HG03103 (cell line): ENCODE results near the gene CARD9.

Experiments
- ATAC-seq: cut with Tn5 transposase; IDR thresholded peaks from one replicate; pipeline ENCODE4 v1.9.1; 2021; ENCODE audit warnings: low read depth; ENCODE audit not compliant: unreplicated experiment

Gene CARD9

DNA sequence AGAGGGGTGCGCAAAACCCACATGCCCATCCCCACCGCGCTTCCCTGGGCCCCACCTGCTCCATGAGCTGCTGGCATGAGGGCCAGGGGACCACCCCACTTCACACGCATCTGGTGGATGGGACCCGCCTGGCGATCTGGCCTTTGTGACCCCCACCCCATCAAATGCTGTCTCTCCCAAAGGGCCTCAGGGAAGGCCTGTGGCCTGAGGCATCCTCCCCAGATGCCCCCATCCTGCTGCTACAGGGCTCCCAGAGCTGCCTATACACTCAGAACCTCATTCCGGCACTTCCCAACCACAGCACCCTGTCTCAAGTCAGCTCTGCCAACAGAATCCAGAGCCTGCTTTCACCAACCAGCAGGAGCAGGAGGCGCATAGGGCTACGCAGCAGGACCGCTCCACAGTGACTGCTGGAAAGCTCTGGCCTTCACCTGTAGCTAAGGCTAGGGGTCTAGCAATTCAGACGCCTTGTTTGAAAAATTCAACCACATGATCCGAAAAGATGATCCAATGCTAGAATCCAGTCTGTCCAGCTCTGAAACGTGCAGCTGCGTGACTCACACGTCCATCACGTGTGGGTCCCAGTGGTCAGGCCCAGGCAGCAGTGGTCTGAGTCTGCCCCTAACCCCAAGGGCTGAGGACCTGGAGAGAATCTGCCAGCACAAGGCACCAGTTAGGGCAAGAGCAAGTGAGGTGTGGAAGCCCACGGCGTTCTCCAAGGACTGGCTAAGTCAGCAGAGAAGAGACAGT, 27.9 kb upstream of the CARD9 start:
- ATAC-seq = no peak

DNA sequence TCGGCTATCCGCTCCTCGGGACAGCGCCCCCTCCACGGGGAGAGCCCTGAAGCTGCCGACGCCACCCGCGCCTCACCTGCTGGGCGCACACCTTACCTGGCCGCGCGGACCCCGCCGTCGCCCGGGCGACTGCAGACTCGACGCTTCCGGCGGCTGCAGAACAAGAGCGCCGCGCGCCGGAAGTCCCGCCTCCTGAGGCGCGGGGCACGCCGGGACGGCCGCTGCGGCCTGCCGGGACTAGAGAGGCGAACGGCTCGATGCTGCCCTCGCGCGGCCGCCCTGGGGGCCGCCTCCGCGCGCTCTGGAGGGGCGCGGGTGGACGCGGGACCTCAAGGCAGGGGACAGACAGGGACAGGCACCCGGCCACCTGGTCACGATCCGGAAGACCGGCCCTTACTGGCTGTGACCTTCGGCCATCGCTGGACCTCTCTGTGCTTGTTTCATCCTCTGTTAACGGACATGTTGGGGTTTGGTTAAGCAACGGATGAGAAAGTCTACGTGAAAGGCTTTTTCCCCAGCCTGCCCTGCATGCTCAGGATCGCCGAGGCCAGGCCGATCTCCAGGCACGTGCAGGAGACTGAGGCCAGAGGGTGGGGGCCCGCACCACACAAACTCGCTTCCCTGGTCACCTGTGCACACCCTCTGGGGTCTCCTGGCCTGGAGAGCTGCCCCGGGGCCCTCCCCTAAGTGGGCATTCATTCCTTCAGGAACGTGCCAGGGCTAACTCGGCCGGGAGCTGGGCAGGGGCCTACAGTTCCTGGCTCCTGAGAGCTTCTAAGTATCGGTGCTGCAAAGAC, 26.8 kb upstream of the CARD9 start, which contains the start of gene SNAPC4:
Gene SNAPC4 (minus strand): TSS at position 133 of the 797 bp plus-strand sequence. CDS start 1,742 bp downstream, outside the sequence.
- peak; percentile 56 for ATAC-seq

DNA sequence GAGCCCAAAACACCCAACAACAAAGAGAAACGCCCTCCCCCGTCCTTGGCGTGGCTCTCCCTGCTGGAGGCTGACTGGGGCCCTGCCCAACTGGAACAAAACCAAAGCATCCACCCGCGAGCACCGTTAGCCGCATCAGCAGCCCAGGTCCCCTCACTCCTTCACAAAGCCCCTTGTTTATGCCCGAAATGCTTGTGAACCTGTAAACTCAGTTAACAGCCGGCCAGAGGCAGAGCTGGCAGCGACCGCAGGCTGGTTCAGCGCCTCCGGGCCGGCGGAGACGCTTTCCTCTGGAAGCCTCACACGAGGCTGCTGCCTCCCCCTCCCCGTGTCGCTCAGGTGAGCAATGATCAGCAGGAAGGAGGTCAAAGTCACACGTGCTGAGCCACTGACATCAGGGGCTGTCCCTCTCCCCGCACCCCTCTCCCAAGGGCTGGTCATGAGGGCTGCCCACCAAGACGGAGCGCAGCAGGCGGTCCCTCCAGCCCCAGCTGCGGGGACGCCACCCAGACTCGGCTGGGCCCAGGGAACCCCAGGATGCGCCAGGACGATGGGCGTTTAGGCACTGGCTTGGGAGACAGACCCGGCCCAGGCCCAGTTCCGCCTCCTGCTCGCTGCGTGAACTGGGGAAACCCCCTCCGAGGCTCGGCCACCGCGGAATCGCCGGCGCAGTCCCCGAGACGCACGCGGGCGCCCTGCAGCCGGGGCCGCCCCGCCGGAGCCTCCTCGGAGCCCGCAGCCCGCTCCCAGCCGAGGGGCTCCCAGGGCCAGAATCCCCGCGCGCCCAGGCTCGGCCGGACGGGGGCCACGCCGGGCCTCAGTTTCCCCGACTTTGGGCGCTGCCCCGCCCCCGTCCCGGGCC, 25.9 kb upstream of the CARD9 start:
- peak; percentile 15 for ATAC-seq

GRCh38 chr9:136398286-136398685, 24.8 kb upstream of the CARD9 start:
- ATAC-seq = no peak

GRCh38 chr9:136397643-136398042, 24.2 kb upstream of the CARD9 start:
- no peak for ATAC-seq

DNA sequence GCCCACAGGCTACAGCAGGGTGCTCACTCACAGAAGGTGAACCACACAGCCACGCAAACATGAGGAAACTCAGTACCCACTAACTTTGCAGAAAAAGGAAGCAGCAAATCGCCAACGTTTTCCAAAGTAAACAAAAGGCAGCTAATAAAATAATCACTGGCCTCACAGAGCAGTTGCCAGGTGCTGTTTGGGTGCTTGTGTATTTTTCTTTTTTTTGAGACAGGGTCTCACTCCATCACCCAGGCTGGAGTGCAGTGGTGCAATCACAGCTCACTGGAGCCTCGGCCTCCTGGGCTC, 22.7 kb upstream of the CARD9 start:
- no peak for ATAC-seq

GRCh38 chr9:136395345-136396218, 22.1 kb upstream of the CARD9 start:
- ATAC-seq = no peak

DNA sequence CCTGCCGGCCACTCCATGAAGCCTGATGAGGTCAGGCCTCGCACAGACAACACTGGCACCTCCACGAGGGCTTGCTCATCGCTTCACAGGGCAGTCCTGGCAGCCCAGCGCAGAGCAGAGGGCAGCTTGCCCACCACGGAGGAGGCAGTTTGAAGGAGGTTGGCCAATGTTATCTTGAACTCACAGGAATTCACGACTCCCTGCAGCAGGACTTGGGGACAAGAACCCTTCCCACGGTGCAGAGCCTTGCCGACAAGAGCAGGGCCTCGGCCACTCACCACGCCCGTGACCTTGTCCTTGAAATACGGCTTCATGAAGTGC, 21.5 kb upstream of the CARD9 start:
- no peak for ATAC-seq

- ATAC-seq = no peak
Measured at GRCh38 chr9:136394312-136395019, 21.0 kb upstream of the CARD9 start.

DNA sequence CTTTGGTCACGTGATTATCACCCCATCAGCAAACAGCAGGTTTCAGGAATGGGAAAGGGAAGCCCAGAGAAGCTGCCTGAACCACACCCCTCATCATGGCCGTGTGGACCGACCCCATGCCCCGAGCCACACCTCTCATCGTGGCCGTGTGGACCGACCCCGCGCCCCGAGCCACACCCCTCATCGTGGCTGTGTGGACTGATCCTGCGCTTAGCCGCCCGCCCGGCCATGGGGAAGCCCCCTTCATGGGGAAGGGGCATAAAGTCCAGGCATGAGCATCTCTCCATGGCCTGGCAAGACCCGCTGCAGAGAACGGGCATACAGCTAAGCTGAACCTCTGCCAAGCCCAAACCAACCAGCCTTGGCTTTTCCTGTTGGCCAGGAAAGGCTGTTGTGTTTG, 20.1 kb upstream of the CARD9 start:
- no peak for ATAC-seq

DNA sequence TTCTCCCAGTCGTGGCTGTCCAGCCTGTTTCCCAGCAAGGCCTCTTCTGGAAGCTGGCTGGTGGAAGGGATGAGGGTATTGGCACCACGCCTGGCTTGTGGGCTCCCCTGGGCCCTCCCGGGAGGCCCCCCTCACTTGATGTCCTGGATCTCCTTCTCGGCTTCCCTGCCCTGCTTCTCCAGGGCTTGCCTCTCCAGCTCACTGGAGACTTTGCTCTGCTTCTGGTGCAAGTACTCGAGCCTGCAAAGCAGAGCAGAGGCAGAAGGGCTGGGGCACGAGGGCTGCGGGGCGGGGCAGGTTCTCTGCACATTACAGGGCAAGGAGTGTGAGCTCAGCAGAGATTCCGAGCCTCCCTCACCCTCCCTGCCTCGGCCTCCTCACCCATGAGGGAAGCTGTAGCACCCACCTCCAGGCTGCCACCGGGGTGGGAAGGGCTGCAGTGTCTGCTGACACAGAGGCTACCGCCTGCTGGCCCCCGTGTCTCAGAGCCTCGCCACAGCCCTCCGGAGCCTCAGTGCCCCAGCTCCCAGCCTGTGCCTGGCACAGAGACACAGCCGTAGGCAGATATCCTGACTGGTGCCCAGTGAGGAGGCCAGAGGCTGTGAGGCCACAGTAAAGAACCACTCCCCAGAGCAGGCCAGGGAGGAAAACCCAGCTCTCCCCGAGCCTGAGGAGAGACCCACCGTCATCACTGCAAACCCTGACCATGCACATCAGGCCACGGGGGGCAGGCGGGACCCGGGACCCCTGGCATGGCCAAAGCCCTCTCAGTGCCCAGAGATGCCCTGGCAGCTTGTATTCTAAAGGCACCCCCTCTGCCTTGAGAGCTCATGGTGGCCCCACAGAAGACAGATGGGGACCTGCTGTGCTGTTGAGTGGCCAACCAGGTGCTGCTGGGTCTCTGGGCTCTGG, 19.3 kb upstream of the CARD9 start:
- no peak for ATAC-seq

DNA sequence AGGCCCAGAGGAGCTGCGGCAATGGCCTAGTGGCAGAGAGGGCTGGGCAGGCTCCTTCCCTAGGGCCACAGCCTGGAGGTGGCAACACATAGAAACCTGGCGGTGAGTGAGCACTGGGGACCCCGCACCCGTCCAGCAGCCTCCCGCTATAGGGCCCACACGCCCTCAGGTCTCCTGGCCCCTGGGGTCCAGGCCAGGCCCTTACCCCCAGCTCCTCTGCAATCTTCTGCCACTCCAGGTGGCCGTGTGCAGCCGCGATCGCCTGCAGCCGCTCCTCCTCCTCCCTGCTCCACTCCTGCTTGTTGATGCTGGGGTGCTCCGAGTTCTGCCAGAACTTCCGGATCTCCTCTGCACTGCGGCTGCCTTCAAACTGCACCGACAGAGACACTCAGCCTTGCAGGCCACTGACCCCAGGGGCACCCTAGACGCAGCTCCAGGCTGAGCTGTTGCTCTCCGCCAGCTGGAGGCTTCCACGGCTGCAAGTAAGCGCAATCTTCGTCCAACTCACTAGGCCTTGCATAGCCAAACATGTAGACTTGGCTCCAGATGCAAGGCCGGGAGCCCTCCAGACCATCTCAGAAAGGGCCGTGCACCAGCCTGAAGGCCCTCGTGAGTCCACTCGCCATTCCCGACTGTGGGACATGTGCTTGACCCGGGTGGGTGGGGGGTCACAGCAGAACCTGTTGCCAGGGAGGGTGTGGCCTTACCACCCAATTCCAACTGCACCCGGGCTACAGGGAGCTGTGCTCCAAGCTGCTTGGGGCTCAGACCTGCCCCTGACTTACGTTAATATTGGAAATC, 18.5 kb upstream of the CARD9 start:
- ATAC-seq = no peak

DNA sequence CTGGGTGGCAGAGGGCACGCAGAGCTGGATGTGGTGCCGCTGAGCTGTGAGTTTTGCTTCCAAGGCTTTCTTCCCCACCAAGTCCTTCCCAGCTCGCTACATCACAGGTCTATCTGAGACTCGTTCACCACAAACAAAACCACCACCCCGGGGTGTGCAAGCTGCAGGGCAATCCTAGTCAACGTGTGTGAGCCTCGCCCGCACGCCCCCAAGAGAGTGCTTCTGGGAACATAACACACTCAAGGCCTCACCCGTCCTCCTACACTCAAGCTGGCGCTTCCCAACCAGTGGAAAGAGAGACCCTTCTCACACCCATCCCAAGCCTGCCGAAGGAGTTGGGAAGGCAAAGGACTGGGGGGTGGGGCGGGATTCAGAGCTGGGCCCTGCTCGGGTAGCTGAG, 15.9 kb upstream of the CARD9 start:
- ATAC-seq = no peak

DNA sequence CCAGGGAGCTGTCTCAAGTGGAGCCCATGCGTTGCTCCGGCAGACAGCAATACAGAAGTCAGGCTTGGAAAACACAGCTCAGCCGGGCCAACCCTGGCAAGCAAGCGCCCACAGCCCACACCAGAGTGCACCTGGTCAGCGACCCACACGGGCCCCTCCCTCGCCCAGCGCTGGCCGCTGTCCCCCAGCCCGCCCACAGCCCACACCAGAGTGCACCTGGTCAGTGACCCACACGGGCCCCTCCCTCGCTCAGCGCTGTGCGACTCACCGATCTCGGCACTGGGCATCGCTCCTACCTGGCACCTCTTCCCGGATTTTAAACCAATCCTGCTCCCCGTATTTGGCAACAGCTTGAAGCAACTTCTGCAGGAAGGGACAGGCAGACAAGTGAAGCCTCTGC, 13.7 kb upstream of the CARD9 start:
- no peak for ATAC-seq

DNA sequence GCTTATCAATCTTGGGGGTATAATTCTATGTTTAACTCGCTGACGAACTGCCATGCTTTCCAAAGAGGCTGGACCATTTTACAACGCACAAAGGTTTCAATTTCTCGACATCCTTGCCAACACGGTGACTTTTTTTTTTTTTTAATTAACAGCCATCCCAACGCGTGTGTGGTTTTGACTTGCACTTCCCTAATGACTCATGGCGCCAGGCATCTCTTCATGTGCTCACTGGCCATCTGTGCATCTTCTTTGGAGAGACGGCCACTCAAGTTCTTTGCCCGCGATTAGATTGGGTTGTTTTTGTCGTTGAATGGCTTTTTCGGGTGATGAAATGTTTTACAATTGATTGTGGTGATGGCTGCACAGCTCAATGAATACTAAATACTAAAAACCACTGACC, 12.5 kb upstream of the CARD9 start:
- ATAC-seq = no peak

DNA sequence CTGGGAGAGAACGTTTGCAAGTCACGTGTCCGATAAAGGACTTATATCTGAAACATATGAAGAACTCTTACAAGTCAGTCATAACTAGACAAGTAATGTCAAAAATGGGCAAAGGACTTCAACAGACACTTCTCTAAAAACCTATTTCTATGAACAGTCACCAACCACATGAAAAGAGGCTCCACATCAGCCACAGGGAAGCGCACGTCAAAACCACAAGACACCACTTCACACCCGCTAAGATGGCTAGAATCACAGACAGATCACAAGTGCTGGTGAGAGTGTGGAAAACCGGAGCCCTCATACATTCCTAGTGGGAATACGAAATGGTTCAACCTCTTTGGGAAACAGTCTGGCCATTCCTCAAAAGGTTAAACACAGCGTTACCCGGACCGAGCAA, 11.5 kb upstream of the CARD9 start:
- ATAC-seq = no peak

- no peak for ATAC-seq
Measured at GRCh38 chr9:136383436-136383835, 10.0 kb upstream of the CARD9 start.

DNA sequence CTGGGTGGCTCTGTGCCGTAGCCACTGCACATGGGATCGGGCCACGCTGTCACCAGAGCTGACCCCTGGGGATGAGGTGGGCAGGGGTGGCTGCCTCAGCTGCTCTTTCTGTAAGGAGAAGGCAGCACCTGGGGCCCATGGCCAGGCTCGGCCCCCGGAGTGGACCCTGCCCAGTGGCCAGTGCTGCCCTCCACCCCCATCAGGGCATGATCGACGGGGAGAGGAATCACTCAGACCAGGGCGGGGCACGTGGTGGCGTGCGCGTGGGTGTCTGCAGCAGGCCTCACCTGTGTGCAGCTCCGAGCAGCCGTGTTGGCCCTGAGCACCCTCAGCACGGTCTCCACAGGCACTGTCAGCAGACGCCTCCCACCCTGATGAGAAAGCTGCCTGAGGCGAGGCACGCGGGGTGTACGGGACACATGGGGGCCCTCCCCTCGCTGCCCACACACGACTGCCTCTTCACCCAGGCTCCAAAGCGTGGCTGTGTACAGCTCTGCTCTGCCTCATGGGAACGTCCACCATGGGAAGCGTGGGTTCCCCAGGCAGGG, 8.6 kb upstream of the CARD9 start:
- no peak for ATAC-seq
